ENCODE measurements around the gene NDUFAF3. TPM values are rescaled to one million over a fixed set of nuclear protein-coding genes. Genes with fewer than 3 reads are reported as not detected.

Gene NDUFAF3
- total and polyA plus RNA-seq, 7 experiments from 2014 or later, result 63.8 to 205 (median 94.2) TPM

DNA sequence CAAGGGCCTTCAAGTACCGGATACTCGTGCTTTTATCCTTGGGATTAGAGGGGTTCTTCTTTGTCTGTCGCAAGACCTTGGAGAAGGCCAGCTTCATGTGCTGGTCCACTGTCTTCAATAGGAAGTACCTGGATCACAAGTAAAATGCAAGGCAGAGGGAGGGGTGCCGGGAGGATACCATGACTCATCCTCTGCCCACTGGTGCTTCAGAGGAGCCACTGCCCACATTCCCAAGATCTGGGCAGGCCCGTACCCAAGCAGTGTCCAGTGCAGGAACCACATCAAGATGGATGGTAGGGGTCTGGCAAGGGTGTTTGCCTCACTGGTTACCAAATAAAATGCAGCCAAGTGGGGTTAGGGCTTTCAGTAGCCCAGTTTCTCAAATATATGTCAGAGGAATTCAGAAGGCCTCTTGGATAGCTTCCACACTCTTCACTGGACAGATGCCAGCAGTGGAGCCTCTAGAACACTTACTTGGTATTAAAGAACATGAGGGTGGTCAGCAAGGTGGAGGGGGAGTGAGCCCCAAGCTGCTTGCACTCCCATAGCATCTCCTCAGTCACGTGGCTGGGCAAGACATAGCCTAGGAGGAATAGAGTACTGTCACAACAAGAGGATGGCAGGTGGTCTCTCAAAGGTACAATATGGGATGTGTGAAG, 10.9 kb downstream of the NDUFAF3 start:
- no peak for ATAC-seq
- Histone ChIP-seq H3K27ac (ENCODE audit: low read depth, low read length) (no peak overlapping the region), H3K4me3 (ENCODE audit: low read length) (no peak overlapping the region), H3K4me1 (ENCODE audit: control insufficient read depth in 2 of 2, insufficient read depth in 2 of 2, low read length in 2 of 2) (peaks cover 10 to 11% of the 10 kb centered on the region in 2 donors), H3K27me3 (ENCODE audit: control insufficient read depth in 2 of 2, insufficient read depth in 2 of 2, low read length in 2 of 2) (no peaks in the 10 kb centered on the region), H3K36me3 (ENCODE audit: control insufficient read depth in 2 of 3, insufficient read depth in 3 of 3, low read length in 3 of 3) (peaks cover 7 to 74% (median 22%) of the 10 kb centered on the region in 3 experiments), H3K9me3 (ENCODE audit: control insufficient read depth in 2 of 3, low read length in 3 of 3) (no peaks in the 10 kb centered on the region)
- H3K9me3 Mint-ChIP-seq, result peaks cover 0 to 6% (median 0%) of the 10 kb centered on the region in 11 donors
- intact Hi-C loops (cut with micrococcal nuclease), result no loop called here
- no peaks in the 10 kb centered on the region for H3K27me3 Mint-ChIP-seq
- CTCF ChIA-PET, result interaction anchor here (0.7 kb wide), 1 partner anchor 11 kb away, joined by 3 read pairs; the partner anchor contains the start of gene NDUFAF3
- peak overlapping the region in 3 of 9 donors; percentile 28 to 43 (median 41) for H3K27ac Mint-ChIP-seq
- no peak for DNase-seq
- POLR2A ChIA-PET, result interaction anchor here (0.6 to 5.2 kb wide), 4 partner anchors 11 to 415 kb away, joined by 3 to 40 read pairs (median 6); partner anchors contain the start of gene NDUFAF3
- H3K36me3 Mint-ChIP-seq, result peaks cover 8 to 38% (median 14%) of the 10 kb centered on the region in 5 donors
- peaks cover 8 to 25% (median 20%) of the 10 kb centered on the region in 7 donors for H3K4me1 Mint-ChIP-seq
- H3K4me3 Mint-ChIP-seq, result no peak overlapping the region

DNA sequence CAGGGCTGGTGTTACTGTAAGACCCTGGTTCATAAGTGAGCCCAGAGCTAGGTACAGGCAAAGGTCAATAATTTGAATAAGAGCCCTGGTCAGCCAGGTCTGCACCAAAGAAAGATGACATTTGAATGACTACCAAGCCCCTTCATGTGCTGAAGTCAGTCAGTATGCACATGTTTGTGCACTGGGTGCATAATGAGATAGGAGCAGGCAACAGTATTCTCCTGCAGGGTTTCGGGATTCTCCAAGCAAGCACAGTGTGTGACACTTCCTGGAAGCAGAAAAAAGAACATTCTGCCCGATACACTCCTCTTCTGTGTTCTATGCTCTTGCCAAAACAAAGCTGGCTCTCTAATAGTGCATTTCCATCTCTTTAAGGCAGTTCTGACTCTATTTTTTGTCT, 12.7 kb downstream of the NDUFAF3 start:
- CTCF ChIA-PET, result no interaction called here
- Histone ChIP-seq H3K36me3 (ENCODE audit: control insufficient read depth in 2 of 3, insufficient read depth in 3 of 3, low read length in 3 of 3) (peaks cover 7 to 75% (median 22%) of the 10 kb centered on the region in 3 experiments), H3K27me3 (ENCODE audit: control insufficient read depth in 2 of 2, insufficient read depth in 2 of 2, low read length in 2 of 2) (no peaks in the 10 kb centered on the region), H3K4me3 (ENCODE audit: low read length) (no peak overlapping the region), H3K27ac (ENCODE audit: low read depth, low read length) (no peak overlapping the region), H3K9me3 (ENCODE audit: control insufficient read depth in 2 of 3, low read length in 3 of 3) (no peaks in the 10 kb centered on the region), H3K4me1 (ENCODE audit: control insufficient read depth in 2 of 2, insufficient read depth in 2 of 2, low read length in 2 of 2) (no peaks in the 10 kb centered on the region)
- DNase-seq, result no peak
- H3K27ac Mint-ChIP-seq, result peak overlapping the region in 4 of 9 donors; percentile 9 to 62 (median 32)
- H3K27me3 Mint-ChIP-seq, result no peaks in the 10 kb centered on the region
- POLR2A ChIA-PET, result interaction anchor here (0.6 to 5.2 kb wide), 2 partner anchors 13 to 15 kb away, joined by 3 to 40 read pairs; partner anchors contain the start of gene NDUFAF3
- no peak for ATAC-seq
- intact Hi-C loops (cut with micrococcal nuclease), result no loop called here
- peaks cover under 1 to 10% (median 4%) of the 10 kb centered on the region in 7 donors for H3K4me1 Mint-ChIP-seq
- no peak overlapping the region for H3K4me3 Mint-ChIP-seq
- no peaks in the 10 kb centered on the region for H3K9me3 Mint-ChIP-seq
- H3K36me3 Mint-ChIP-seq, result peaks cover 4 to 38% (median 14%) of the 10 kb centered on the region in 5 donors

DNA sequence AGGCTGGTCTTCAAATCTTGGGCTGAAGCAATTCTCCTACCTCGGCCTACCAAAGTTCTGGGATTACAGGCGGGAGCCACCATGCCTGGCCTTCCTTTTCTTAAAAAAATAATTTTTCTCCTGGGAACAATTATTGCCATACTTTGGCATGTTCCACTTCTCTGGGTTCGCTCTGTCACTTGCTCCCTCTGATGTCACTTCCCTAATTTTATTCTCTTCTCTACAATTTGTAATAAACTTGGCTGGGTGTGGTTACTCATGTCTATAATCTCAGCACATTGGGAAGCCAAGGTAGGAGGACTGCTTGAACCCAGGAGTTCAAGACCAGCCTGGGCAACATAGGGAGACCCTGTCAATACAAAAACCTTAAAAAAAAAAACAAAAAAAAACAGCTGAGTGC, 13.4 kb downstream of the NDUFAF3 start:
- H3K4me3 Mint-ChIP-seq, result no peak overlapping the region
- Histone ChIP-seq H3K36me3 (ENCODE audit: control insufficient read depth in 2 of 3, insufficient read depth in 3 of 3, low read length in 3 of 3) (peaks cover 7 to 77% (median 22%) of the 10 kb centered on the region in 3 experiments), H3K27ac (ENCODE audit: low read depth, low read length) (no peak overlapping the region), H3K27me3 (ENCODE audit: control insufficient read depth in 2 of 2, insufficient read depth in 2 of 2, low read length in 2 of 2) (no peaks in the 10 kb centered on the region), H3K4me3 (ENCODE audit: low read length) (no peak overlapping the region), H3K4me1 (ENCODE audit: control insufficient read depth in 2 of 2, insufficient read depth in 2 of 2, low read length in 2 of 2) (no peaks in the 10 kb centered on the region), H3K9me3 (ENCODE audit: control insufficient read depth in 2 of 3, low read length in 3 of 3) (no peaks in the 10 kb centered on the region)
- DNase-seq, result no peak
- intact Hi-C loops (cut with micrococcal nuclease), result no loop called here
- H3K27me3 Mint-ChIP-seq, result no peaks in the 10 kb centered on the region
- no peaks in the 10 kb centered on the region for H3K9me3 Mint-ChIP-seq
- H3K27ac Mint-ChIP-seq, result peak overlapping the region in 1 of 9 donors; percentile 38
- peaks cover 0 to 8% (median 3%) of the 10 kb centered on the region in 7 donors for H3K4me1 Mint-ChIP-seq
- ChIA-PET CTCF (interaction anchor here (1.5 kb wide), 1 partner anchor 13 kb away, joined by 4 read pairs; the partner anchor contains the start of gene NDUFAF3), POLR2A (interaction anchor here (5.2 kb wide), 1 partner anchor 13 kb away, joined by 40 read pairs; the partner anchor contains the start of gene NDUFAF3)
- peak; percentile 34 for ATAC-seq
- peaks cover 4 to 38% (median 14%) of the 10 kb centered on the region in 5 donors for H3K36me3 Mint-ChIP-seq

DNA sequence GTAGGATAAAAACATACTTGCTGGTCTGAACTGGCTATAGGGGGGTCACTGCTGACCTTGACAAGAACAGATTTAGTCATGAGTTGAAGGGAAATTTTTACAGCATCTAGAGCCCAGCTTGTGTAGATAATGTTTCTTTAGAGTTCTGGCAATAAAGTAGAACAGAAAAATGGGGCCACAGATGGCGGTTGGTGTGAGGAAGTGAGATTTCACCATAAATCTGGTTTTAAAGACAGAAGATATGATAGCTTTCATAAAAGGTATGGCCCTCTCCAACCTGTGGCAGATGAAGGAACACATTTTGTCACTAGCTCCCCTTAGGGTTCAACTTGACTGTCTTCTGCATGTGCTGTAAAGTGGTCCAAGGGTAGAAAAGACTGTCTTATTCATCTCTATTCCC, 31.6 kb downstream of the NDUFAF3 start:
- ChIA-PET POLR2A (interaction anchor here (0.5 kb wide), 1 partner anchor 365 kb away, joined by 3 read pairs; no protein-coding TSS in a partner anchor), CTCF (interaction anchor here (0.6 kb wide), 1 partner anchor 341 kb away, joined by 3 read pairs; no protein-coding TSS in a partner anchor)
- no peaks in the 10 kb centered on the region for H3K27me3 ChIP-seq (ENCODE audit: control insufficient read depth in 2 of 2, insufficient read depth in 2 of 2, low read length in 2 of 2)
- Mint-ChIP-seq H3K27ac (peak overlapping the region in 2 of 9 donors; percentile 49 to 63), H3K36me3 (peaks cover 3 to 33% (median 19%) of the 10 kb centered on the region in 5 donors), H3K4me1 (peaks cover 2 to 26% (median 22%) of the 10 kb centered on the region in 7 donors), H3K4me3 (no peak overlapping the region), H3K27me3 (no peaks in the 10 kb centered on the region), H3K9me3 (no peaks in the 10 kb centered on the region)
- no peaks in the 10 kb centered on the region for H3K9me3 ChIP-seq (ENCODE audit: control insufficient read depth in 2 of 3, low read length in 3 of 3)
- DNase-seq (no peak), ATAC-seq (no peak)
- peaks cover 9 to 56% (median 25%) of the 10 kb centered on the region in 3 experiments for H3K36me3 ChIP-seq (ENCODE audit: control insufficient read depth in 2 of 3, insufficient read depth in 3 of 3, low read length in 3 of 3)
- no peak overlapping the region for H3K27ac ChIP-seq (ENCODE audit: low read depth, low read length)
- H3K4me1 ChIP-seq (ENCODE audit: control insufficient read depth in 2 of 2, insufficient read depth in 2 of 2, low read length in 2 of 2), result no peaks in the 10 kb centered on the region
- intact Hi-C loops (cut with micrococcal nuclease), result no loop called here
- no peak overlapping the region for H3K4me3 ChIP-seq (ENCODE audit: low read length)

DNA sequence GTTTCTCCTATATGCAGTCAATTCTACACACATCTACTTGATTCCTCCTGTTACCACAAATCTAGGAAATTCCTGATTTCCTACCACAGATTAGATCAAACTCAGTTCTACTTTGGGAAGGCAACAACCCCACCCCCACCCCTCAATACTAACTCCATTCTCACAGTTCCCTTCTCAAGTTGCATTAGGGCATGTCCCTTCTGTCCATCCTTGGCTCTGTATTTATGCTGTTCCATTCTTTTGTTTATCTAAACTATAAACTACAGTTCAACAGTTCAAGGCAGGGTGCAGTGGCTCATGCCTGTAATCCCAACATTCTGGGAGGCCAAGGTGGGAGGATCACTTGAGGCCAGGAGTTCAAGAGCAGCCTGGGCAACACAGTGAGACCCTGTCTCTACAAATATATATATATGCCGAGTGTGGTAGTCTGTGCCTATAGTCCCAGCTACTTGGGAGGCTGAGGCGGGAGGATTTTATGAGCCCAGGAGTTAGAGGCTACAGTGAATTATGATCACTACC, 32.5 kb downstream of the NDUFAF3 start:
- POLR2A ChIA-PET, result interaction anchor here (0.5 to 0.7 kb wide), 3 partner anchors 25 to 366 kb away, joined by 3 read pairs; partner anchors contain the start of gene IMPDH2

DNA sequence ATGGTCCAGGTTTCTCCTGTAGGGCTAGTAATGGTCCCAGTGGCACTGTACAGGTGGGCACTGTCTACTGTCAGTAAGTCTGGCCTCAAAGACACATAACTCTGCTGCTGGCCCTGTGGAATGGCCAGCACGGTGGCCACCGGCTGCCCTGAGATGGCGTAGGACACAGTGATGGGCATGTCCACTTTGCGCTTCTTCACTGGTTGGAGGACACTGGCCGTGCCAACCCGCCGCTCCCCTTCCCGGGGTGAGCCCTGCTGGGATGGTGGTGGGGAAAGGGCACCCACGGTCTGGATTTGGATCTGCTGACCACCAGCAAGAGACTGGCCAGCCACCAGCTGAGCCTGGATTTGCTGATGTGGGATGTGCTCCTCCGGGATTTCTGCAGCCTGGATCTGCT, 35.3 kb downstream of the NDUFAF3 start:
- H3K4me1 Mint-ChIP-seq, result peaks cover 2 to 14% (median 7%) of the 10 kb centered on the region in 7 donors
- intact Hi-C loops (cut with micrococcal nuclease), result no loop called here
- H3K27me3 Mint-ChIP-seq, result no peaks in the 10 kb centered on the region
- ATAC-seq (no peak), DNase-seq (no peak)
- H3K4me1 ChIP-seq (ENCODE audit: control insufficient read depth in 2 of 2, insufficient read depth in 2 of 2, low read length in 2 of 2), result no peaks in the 10 kb centered on the region
- no peaks in the 10 kb centered on the region for H3K9me3 Mint-ChIP-seq
- H3K27me3 ChIP-seq (ENCODE audit: control insufficient read depth in 2 of 2, insufficient read depth in 2 of 2, low read length in 2 of 2), result no peaks in the 10 kb centered on the region
- POLR2A ChIA-PET, result no interaction called here
- peaks cover 3 to 22% (median 14%) of the 10 kb centered on the region in 5 donors for H3K36me3 Mint-ChIP-seq
- no peaks in the 10 kb centered on the region for H3K9me3 ChIP-seq (ENCODE audit: control insufficient read depth in 2 of 3, low read length in 3 of 3)
- no peak overlapping the region for H3K27ac Mint-ChIP-seq
- H3K27ac ChIP-seq (ENCODE audit: low read depth, low read length), result no peak overlapping the region
- H3K36me3 ChIP-seq (ENCODE audit: control insufficient read depth in 2 of 3, insufficient read depth in 3 of 3, low read length in 3 of 3), result peaks cover 9 to 54% (median 25%) of the 10 kb centered on the region in 3 experiments
- H3K4me3 Mint-ChIP-seq, result no peak overlapping the region
- H3K4me3 ChIP-seq (ENCODE audit: low read length), result no peak overlapping the region
- CTCF ChIA-PET, result no interaction called here

More for the DNA sequence above, 32.5 kb downstream of the NDUFAF3 start:
- Mint-ChIP-seq H3K9me3 (no peaks in the 10 kb centered on the region), H3K27ac (peak overlapping the region in 6 of 9 donors; percentile 24 to 70 (median 47)), H3K4me1 (peaks cover 2 to 26% (median 22%) of the 10 kb centered on the region in 7 donors), H3K4me3 (no peak overlapping the region), H3K36me3 (peaks cover 3 to 33% (median 19%) of the 10 kb centered on the region in 5 donors), H3K27me3 (no peaks in the 10 kb centered on the region)
- H3K27me3 ChIP-seq (ENCODE audit: control insufficient read depth in 2 of 2, insufficient read depth in 2 of 2, low read length in 2 of 2), result no peaks in the 10 kb centered on the region
- H3K4me1 ChIP-seq (ENCODE audit: control insufficient read depth in 2 of 2, insufficient read depth in 2 of 2, low read length in 2 of 2), result no peaks in the 10 kb centered on the region
- H3K36me3 ChIP-seq (ENCODE audit: control insufficient read depth in 2 of 3, insufficient read depth in 3 of 3, low read length in 3 of 3), result peaks cover 9 to 56% (median 25%) of the 10 kb centered on the region in 3 experiments
- H3K27ac ChIP-seq (ENCODE audit: low read depth, low read length), result no peak overlapping the region
- no peak overlapping the region for H3K4me3 ChIP-seq (ENCODE audit: low read length)
- CTCF ChIA-PET, result no interaction called here
- ATAC-seq (no peak), DNase-seq (no peak)
- intact Hi-C loops (cut with micrococcal nuclease), result no loop called here
- no peaks in the 10 kb centered on the region for H3K9me3 ChIP-seq (ENCODE audit: control insufficient read depth in 2 of 3, low read length in 3 of 3)
